Gastroesophageal sphincter (tissue), 4 donors: ENCODE data around the gene TFF3. TPM values are rescaled to one million over a fixed set of nuclear protein-coding genes. Genes with fewer than 3 reads are reported as not detected.

Experiments used
- ATAC-seq: fragments of 150-250 bp; one replicate; pipeline ENCODE4 v1.9.1; 2016; ENCODE audit warnings: mild to moderate bottlenecking, moderate library complexity
- H3K27ac ChIP-seq, 4 donors: fragments of 200-600 bp; sonication (generic) in 3 of 4; 1 replicate in 3 of 4; 2 replicates in 1 of 4; pipeline ENCODE4 v1.5.1; 2016 to 2019
- H3K27me3 ChIP-seq: fragments of 200-600 bp; sonication (generic); one replicate; pipeline ENCODE4 v1.5.1; 2019
- H3K36me3 ChIP-seq, 2 donors: fragments of 200-600 bp; sonication (generic); one replicate each; pipeline ENCODE4 v1.5.1; 2019; ENCODE audit warnings: control low read depth in 1 of 2
- H3K4me1 ChIP-seq, 3 donors: fragments of 200-600 bp; sonication (generic); 1 replicate in 2 of 3; 2 replicates in 1 of 3; pipeline ENCODE4 v1.5.1; 2016 to 2019; ENCODE audit warnings: control low read depth in 2 of 3
- H3K4me3 ChIP-seq, 2 donors: fragments of 200-600 bp; sonication (generic); one replicate each; pipeline ENCODE4 v1.5.1; 2019; ENCODE audit warnings: mild to moderate bottlenecking in 1 of 2, moderate library complexity in 1 of 2
- H3K9me3 ChIP-seq, 3 donors: fragments of 200-600 bp; sonication (generic); one replicate each; pipeline ENCODE4 v1.5.1; 2017 to 2019; ENCODE audit warnings: control low read depth in 2 of 3
- EP300 ChIP-seq: sonication (generic); formaldehyde crosslinking; IDR thresholded peaks from one replicate; pipeline ENCODE4 v1.6.1; 2017; ENCODE audit warnings: antibody characterized with exemption, mild to moderate bottlenecking
- POLR2A ChIP-seq, 2 donors: fragments of 450-650 bp; IDR thresholded peaks; one replicate each; pipeline ENCODE4 v1.6.1; 2017; ENCODE audit warnings: antibody characterized with exemption in 2 of 2, mild to moderate bottlenecking in 2 of 2, moderate library complexity in 1 of 2
- POLR2AphosphoS5 ChIP-seq: sonication (generic); formaldehyde crosslinking; IDR thresholded peaks from one replicate; pipeline ENCODE4 v1.6.1; 2017; ENCODE audit warnings: antibody characterized with exemption
- WGBS, 2 donors: methylation state at CpG; one replicate each; pipeline ENCODE4 v1.1.5; 2018; ENCODE audit warnings: low coverage in 1 of 2; 5-methylcytosine and 5-hydroxymethylcytosine counted together
- total RNA-seq, 4 donors: library from RNA; depleted of rRNA; stranded (reverse); fragments of >200 nt; gene quantifications; one replicate each; pipeline ENCODE4 v1.1.0, GENCODE V29; 2016
- TF ChIP-seq, protein P1 (sequence below), 4 experiments: fragments of 200-600 bp in 2 of 4; fragments of 450-650 bp in 2 of 4; sonication (generic) in 1 of 4; IDR thresholded peaks; one replicate each; pipeline ENCODE4 v1.5.1; 2017 to 2019; ENCODE audit warnings: antibody characterized with exemption in 4 of 4, mild to moderate bottlenecking in 2 of 4, moderate library complexity in 2 of 4

TFF3 gene
- total RNA-seq, 4 donors from 2014 or later = 6.4 to 18.2 (median 10.5) TPM

DNA sequence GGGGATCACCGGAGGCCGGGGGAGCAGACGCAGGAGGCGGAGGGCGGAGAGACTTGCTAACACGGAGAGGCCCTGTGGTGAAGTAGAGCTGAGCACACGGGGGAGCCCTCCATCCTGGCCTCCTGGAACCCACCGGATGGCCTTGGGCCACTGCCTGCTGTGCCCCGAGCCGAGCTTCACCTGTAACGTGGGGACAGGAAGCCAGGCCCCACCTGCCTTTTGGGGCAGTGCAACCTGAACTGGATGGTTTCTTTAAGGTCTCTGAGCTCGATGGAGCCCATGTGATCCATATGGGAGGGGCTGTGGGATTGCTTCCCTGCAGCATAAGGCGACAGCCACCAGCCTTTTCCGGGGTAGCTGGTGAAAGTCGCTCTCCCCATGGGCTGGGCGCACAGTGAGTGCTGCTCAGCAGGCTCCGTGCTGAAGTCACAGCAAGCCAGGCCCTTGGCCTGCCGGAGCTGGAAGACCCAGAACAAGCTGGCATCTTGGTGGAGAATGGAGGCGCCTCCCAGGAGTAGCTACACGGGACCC, 35.8 kb downstream of the TFF3 start:
- no peak for ATAC-seq

DNA sequence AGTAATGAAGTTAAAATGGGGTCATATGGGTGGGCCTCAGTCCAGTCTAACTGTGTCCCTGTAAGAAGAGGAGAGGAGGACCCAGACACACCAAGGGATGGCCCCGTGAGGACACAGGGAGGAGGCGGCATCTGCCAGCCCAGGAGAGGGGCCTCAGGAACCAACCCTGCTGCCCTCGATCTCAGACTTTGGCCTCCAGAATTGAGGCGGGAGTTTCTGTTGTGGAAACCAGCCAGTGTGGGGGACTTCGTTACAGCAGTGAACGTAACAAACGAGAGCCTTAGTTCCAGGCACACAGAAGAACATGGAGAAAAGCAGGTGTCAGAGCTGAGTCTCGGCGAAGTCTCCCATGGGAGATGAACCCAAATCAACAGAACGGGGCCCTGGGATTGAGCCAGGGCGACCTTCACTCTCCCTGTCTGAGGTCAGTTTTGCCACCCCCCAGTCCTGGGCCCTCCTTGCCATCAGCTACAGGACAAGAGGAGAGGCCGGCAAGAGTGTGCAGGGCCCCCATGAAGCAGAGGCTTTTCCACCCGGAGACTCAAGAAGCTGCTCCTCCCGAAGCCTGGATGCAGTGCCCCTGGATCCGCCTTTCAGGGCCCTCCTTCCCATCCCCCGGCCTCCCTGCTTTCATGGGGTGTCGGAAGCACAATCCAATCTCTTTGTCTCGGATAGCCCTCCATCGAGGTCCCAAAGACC, 36.6 kb downstream of the TFF3 start:
- no peak for ATAC-seq
- 67 to 100% methylated on average over 1 to 2 of the region's 19 CpGs for WGBS, 2 donors
- no peak overlapping the region for H3K4me3 ChIP-seq
- H3K27ac ChIP-seq = no peak overlapping the region
- H3K9me3 ChIP-seq = no peaks in the 10 kb centered on the region
- peaks cover 0 to 98% of the 10 kb centered on the region in 2 donors for H3K36me3 ChIP-seq
- no peaks in the 10 kb centered on the region for H3K27me3 ChIP-seq
- TF ChIP-seq POLR2A (IDR thresholded peaks at IDR 0.05) = no peak
- no peak for TF ChIP-seq POLR2AphosphoS5
- TF ChIP-seq EP300 = no peak
- TF ChIP-seq, protein P1, sequence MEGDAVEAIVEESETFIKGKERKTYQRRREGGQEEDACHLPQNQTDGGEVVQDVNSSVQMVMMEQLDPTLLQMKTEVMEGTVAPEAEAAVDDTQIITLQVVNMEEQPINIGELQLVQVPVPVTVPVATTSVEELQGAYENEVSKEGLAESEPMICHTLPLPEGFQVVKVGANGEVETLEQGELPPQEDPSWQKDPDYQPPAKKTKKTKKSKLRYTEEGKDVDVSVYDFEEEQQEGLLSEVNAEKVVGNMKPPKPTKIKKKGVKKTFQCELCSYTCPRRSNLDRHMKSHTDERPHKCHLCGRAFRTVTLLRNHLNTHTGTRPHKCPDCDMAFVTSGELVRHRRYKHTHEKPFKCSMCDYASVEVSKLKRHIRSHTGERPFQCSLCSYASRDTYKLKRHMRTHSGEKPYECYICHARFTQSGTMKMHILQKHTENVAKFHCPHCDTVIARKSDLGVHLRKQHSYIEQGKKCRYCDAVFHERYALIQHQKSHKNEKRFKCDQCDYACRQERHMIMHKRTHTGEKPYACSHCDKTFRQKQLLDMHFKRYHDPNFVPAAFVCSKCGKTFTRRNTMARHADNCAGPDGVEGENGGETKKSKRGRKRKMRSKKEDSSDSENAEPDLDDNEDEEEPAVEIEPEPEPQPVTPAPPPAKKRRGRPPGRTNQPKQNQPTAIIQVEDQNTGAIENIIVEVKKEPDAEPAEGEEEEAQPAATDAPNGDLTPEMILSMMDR (IDR thresholded peaks at IDR 0.05) = no peak
- H3K4me1 ChIP-seq = no peaks in the 10 kb centered on the region

More for the DNA sequence above, 35.8 kb downstream of the TFF3 start:
- TF ChIP-seq EP300 (no peak), POLR2AphosphoS5 (no peak), POLR2A (IDR thresholded peaks at IDR 0.05) (no peak)
- TF ChIP-seq, protein P1 (IDR thresholded peaks at IDR 0.05) = no peak
- 74 to 100% methylated on average over 1 to 5 of the region's 20 CpGs for WGBS, 2 donors
- Histone ChIP-seq H3K36me3 (peaks cover 0 to 94% of the 10 kb centered on the region in 2 donors), H3K4me3 (no peak overlapping the region), H3K27me3 (no peaks in the 10 kb centered on the region), H3K4me1 (no peaks in the 10 kb centered on the region), H3K27ac (no peak overlapping the region), H3K9me3 (no peaks in the 10 kb centered on the region)

DNA sequence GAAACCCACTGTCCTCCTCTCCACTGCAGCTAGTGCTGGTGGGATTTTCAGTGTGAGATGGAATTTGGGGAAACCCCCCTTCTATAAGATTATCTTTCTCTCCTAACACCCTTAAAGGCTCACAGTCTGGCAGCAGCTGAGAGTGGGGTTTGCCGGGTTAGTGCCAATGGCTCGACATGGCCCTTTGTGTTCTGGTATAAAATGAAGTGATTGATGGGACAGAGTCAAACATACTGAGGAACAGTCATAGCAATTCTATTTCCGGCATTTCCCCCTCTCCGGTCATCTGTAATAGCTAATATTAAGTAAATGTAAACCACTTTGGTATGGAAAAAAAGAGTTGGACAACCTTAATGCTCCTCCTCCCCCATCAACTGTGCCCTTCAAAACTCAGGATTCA, 37.6 kb downstream of the TFF3 start:
- Histone ChIP-seq H3K27me3 (no peaks in the 10 kb centered on the region), H3K27ac (no peak overlapping the region), H3K36me3 (peaks cover 0 to 99% of the 10 kb centered on the region in 2 donors), H3K4me3 (no peak overlapping the region), H3K4me1 (no peaks in the 10 kb centered on the region), H3K9me3 (no peaks in the 10 kb centered on the region)
- WGBS, 2 donors = 58 to 60% methylated on average over 4 of the region's 4 CpGs
- TF ChIP-seq POLR2A (IDR thresholded peaks at IDR 0.05) (no peak), POLR2AphosphoS5 (no peak), EP300 (no peak)
- TF ChIP-seq, protein P1 (IDR thresholded peaks at IDR 0.05) = no peak
- ATAC-seq = no peak

DNA sequence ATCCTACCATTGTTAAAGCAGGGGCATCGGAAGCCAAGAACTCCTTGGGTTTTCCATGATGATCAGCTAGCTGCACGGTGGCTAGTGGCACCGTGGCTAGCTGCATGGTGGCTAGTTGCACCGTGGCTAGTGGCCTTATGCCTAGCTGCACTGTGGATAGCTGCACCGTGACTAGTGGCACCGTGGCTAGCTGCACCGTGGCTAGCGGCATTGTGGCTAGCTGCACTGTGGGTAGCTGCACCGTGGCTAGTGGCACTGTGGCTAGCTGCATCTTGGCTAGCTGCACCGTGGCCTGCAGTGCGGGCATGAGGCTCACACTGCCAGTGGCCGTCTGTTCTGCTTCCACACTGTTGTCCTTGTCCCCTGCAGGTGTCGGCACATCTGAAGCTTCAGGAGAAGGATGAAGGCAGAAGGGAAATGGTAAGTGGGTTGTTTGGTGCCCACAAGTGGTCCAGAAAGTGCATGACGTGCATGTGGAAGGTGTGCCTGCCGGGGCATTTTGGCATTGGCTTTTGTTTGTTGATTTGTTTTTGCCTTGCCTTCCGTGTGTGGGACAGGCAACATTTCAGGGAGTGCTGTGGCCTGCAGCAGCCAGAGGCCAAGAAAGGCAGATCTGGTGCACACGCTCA, 38.6 kb downstream of the TFF3 start:
- TF ChIP-seq POLR2A (IDR thresholded peaks at IDR 0.05) = no peak
- TF ChIP-seq, protein P1 (IDR thresholded peaks at IDR 0.05) = no peak
- Histone ChIP-seq H3K36me3 (peaks cover 0 to 99% of the 10 kb centered on the region in 2 donors), H3K4me1 (no peaks in the 10 kb centered on the region), H3K9me3 (no peaks in the 10 kb centered on the region), H3K27ac (no peak overlapping the region), H3K4me3 (no peak overlapping the region), H3K27me3 (no peaks in the 10 kb centered on the region)
- ATAC-seq = no peak
- WGBS, 2 donors = 92 to 100% methylated on average over 1 of the region's 17 CpGs

DNA sequence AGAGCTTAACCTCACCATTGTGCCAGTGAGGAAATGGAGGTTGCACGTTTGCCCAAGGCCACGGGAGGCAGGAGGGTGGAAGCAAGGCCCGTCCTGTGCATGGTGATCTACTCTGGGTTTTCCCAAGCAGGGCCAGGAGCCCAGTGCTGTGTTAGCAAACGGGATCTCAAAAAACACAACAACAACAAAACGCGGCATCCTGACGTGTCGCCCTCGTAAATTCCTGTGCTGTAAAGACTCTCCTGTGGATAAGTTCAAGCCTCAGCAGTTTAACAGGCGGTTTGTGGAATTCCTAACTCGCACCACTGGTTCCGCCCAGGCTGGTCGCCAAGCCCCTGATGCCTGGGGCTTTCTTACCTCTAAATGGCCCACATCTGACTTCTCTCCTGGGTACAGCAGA, 39.1 kb downstream of the TFF3 start:
- Histone ChIP-seq H3K4me3 (no peak overlapping the region), H3K27me3 (no peaks in the 10 kb centered on the region), H3K9me3 (no peaks in the 10 kb centered on the region), H3K36me3 (peaks cover 0 to 99% of the 10 kb centered on the region in 2 donors), H3K4me1 (no peaks in the 10 kb centered on the region), H3K27ac (no peak overlapping the region)
- no peak for ATAC-seq
- 90 to 91% methylated on average over 8 to 13 of the region's 13 CpGs for WGBS, 2 donors
- TF ChIP-seq POLR2AphosphoS5 (no peak), EP300 (no peak), POLR2A (IDR thresholded peaks at IDR 0.05) (no peak)
- TF ChIP-seq, protein P1 (IDR thresholded peaks at IDR 0.05) = no peak
